Omental fat pad (tissue), 4 donors: Measurements from ENCODE around the gene C9orf72. TPM values are rescaled to one million over a fixed set of nuclear protein-coding genes. Genes with fewer than 3 reads are reported as not detected.
"Not testable (repeated sequence)": the region's sequence is repeated elsewhere in the genome, so short reads cannot be mapped to it uniquely, and the experiment has no call there.

Experiments
- ATAC-seq: fragments of 150-250 bp; one replicate; pipeline ENCODE4 v1.9.1; 2016; ENCODE audit warnings: mild to moderate bottlenecking, moderate library complexity; ENCODE audit not compliant: low FRiP score
- DNase-seq: peaks from one replicate; pipeline ENCODE4 v3.0.0-alpha.2; 2019; ENCODE audit warnings: low spot score
- total RNA-seq, 4 donors: library from RNA; depleted of rRNA; stranded (reverse); fragments of >200 nt; gene quantifications; one replicate each; pipeline ENCODE4 v1.1.0, GENCODE V29; 2016
- TF ChIP-seq, protein P1 (sequence below), 3 donors: fragments of 450-650 bp; IDR thresholded peaks; one replicate each; pipeline ENCODE4 v1.5.1; 2016 to 2017; ENCODE audit warnings: antibody characterized with exemption in 3 of 3, mild to moderate bottlenecking in 3 of 3, moderate library complexity in 2 of 3

C9orf72 gene
- total RNA-seq, 4 donors from 2014 or later: 28.6 to 48.6 (median 31.2) TPM

GRCh38 chr9:27505744-27506161 is 67.5 kb downstream of the C9orf72 start:
- DNase-seq (no peak), ATAC-seq (no peak)
- TF ChIP-seq, protein P1, sequence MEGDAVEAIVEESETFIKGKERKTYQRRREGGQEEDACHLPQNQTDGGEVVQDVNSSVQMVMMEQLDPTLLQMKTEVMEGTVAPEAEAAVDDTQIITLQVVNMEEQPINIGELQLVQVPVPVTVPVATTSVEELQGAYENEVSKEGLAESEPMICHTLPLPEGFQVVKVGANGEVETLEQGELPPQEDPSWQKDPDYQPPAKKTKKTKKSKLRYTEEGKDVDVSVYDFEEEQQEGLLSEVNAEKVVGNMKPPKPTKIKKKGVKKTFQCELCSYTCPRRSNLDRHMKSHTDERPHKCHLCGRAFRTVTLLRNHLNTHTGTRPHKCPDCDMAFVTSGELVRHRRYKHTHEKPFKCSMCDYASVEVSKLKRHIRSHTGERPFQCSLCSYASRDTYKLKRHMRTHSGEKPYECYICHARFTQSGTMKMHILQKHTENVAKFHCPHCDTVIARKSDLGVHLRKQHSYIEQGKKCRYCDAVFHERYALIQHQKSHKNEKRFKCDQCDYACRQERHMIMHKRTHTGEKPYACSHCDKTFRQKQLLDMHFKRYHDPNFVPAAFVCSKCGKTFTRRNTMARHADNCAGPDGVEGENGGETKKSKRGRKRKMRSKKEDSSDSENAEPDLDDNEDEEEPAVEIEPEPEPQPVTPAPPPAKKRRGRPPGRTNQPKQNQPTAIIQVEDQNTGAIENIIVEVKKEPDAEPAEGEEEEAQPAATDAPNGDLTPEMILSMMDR (IDR thresholded peaks at IDR 0.05): no peak

DNA sequence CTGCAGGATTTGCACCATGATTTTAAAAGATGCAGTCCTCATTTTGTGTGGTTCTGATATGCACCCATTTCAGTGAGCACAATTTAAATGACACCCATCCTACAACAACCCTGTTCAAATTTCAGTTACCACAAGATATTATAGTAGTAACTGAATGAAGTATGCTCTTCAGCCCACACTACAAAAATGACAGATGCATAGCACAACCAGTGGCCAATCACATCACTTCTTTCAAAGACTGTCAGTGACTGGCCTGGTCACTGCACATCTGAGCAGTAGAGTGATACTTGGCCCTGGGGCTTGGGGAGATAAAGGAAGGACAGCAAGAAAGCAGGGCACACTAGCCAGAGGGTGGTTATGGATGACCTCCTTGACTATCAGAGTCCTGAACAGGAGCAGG is 69.0 kb downstream of the C9orf72 start:
- DNase-seq (no peak), ATAC-seq (no peak)
- TF ChIP-seq, protein P1 (IDR thresholded peaks at IDR 0.05): no peak

DNA sequence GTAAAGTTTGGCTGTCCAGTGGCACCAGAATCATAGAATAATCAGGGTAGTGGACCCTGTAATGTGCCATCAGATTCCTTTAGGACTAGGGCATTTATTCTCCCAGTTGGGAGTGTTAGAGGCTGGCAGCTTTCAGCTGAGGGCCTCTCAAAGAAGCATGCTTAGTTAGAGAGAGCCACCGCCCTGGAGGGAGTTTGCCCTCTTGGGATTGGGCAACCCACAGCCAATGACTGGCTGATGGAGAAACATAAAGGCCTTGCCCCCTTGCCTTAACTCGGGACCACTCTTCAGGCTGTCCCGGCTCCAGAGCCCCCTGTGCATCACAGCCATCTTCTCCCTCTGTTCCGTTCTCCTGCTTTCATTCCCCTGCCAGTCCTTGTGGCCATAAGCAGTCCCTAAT is 69.7 kb downstream of the C9orf72 start:
- ATAC-seq: no peak
- DNase-seq: no peak

DNA sequence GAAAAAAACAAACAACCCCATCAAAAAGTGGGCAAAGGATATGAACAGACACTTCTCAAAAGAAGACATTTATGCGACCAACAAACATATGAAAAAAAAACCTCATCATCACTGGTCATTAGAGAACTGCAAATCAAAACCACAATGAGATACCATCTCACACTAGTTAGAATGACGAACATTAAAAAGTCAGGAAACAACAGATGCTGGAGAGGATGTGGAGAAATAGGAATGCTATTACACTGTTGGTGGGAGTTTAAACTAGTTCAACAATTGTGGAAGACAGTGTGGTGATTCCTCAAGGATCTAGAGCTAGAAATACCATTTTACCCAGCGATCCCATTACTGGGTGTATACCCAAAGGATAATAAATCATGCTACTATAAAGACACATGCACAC is 72.4 kb downstream of the C9orf72 start:
- not testable (repeated sequence) for DNase-seq, ATAC-seq

More for the DNA sequence above, 69.7 kb downstream of the C9orf72 start:
- TF ChIP-seq, protein P1 (IDR thresholded peaks at IDR 0.05): no peak

DNA sequence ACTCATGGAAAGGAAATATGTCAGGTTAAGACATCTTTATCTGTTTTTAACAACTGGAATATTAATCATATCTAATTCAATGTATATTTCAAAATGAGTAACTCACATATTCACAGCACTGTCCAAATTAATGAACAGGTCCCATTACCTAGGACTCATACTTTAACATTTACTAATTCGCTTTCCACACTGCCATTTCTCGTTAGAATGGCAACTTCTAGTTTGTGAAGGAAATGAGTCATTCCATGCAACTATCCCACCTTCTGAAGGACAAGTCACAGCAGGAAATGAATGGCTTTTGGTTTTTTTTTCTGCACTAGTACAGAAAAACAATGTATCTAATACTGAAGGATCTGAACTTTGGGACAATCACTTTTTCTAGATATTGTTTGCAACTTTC is 73.8 kb downstream of the C9orf72 start:
- ATAC-seq (no peak), DNase-seq (no peak)
- TF ChIP-seq, protein P1 (IDR thresholded peaks at IDR 0.05): no peak

- ATAC-seq: no peak
- DNase-seq: no peak
- TF ChIP-seq, protein P1 (IDR thresholded peaks at IDR 0.05): no peak
These were observed 75.3 kb downstream of the C9orf72 start for GRCh38 chr9:27497883-27498417.

Other genes with a start within 250 kb of the C9orf72 start
- not detected for gene IFNK, start 49.2 kb downstream of the C9orf72 start, total RNA-seq
- 10 to 100 TPM in 1 of 4 donors, 1 to 10 TPM in 3; 7.9 to 11.5 (median 9.4) TPM for gene MOB3B, start 43.7 kb downstream of the C9orf72 start, total RNA-seq